HG03558 (cell line): Measurements from ENCODE around the gene OAF.

ENCODE experiments used
- ATAC-seq: cut with Tn5 transposase; IDR thresholded peaks from one replicate; pipeline ENCODE4 v1.9.1; 2021; ENCODE audit warnings: moderate number of reproducible peaks; ENCODE audit not compliant: unreplicated experiment; ENCODE audit errors: extremely low read depth

Gene OAF

DNA sequence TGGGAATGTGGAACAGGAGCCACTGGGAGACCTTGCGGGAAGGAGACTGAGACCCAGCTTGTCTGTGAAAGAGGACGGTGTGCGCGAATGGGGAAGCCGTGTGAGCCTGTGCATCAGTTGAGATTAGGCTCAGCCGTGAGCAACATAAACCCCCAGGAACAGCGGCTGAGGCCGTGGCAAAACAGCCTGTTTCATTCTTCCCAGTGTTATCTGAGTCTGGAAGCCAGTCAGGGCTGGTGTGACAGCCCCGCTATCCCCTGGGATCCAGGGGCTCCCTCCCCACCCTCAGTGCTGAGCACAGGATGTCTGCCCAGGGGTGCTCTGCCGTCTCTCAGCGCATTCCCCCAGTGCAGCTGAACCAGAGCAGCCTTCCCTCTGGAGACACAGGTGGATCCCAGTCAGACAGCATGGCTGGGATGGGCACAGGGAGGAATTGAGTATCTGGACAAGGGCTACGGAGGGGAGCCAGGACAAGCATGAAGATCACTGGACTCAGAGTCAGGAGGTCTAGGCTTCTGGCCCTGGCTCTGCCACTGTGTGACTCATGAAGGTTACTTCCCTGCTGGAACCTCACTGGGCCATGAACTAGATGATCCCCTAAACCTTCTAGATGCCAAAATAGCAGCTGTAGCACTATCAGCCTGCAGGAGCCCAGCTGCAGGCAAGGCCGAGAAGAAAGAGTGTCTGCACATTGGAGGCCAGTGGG lies 8.6 kb downstream of the OAF start:
- no peak for ATAC-seq

- no peak for ATAC-seq
These were observed 9.3 kb downstream of the OAF start for GRCh38 chr11:120219938-120220746.

DNA sequence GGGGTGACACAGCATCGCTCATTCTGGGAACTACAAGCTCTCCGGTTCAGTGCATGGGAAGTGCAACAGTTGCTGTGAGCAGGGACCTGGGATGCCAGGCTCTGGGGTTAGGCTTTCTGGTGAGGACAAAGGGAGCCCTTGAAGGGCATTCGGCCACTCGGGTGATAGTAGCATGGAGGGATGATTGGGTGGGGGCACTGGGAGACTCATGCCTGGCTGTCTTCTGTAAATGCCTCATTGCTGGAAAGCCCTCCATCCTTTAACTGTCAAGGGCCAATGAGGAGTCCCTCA lies 9.9 kb downstream of the OAF start:
- ATAC-seq = no peak

DNA sequence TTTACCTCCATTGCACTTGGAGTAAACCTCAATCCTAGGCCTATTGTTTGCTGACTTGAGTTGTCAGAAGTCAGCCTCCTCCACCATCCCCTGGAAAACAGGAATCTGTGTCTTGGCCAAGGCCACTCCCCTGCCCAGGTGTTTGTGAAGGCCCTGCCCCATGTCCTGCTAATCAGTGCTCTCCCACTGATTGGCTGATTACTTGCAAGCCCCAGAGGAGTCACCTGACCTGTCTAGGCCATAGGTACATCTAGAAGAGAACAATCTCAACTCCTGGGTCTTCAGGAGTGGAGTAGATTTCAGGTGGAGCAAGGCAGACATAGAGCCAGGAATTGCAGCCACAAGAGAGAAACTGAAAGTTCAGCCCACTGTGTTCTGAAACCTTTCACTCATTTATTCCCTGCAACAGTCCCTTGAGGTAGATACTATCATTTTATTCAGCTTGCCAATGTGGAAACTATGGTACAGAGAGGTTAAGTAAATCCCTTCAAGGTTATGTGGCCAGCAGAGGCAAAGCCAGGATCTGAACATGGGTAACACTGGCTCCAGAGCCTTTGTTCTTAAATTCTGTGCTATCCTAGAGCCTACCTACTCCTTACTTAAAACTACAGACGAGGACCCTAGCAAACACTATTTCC lies 10.4 kb downstream of the OAF start:
- ATAC-seq = no peak

- ATAC-seq = no peak
These were observed 12.1 kb downstream of the OAF start for GRCh38 chr11:120222916-120223315.

GRCh38 chr11:120223793-120224192 lies 13.0 kb downstream of the OAF start:
- no peak for ATAC-seq

- ATAC-seq = no peak
These were observed 13.5 kb downstream of the OAF start for GRCh38 chr11:120224361-120224760.

GRCh38 chr11:120224972-120225909 lies 14.4 kb downstream of the OAF start:
- no peak for ATAC-seq

GRCh38 chr11:120226242-120226641 lies 15.4 kb downstream of the OAF start:
- no peak for ATAC-seq

- ATAC-seq = no peak
These were observed 15.9 kb downstream of the OAF start for GRCh38 chr11:120226714-120227113.

GRCh38 chr11:120227228-120227852 lies 16.5 kb downstream of the OAF start:
- ATAC-seq = no peak

DNA sequence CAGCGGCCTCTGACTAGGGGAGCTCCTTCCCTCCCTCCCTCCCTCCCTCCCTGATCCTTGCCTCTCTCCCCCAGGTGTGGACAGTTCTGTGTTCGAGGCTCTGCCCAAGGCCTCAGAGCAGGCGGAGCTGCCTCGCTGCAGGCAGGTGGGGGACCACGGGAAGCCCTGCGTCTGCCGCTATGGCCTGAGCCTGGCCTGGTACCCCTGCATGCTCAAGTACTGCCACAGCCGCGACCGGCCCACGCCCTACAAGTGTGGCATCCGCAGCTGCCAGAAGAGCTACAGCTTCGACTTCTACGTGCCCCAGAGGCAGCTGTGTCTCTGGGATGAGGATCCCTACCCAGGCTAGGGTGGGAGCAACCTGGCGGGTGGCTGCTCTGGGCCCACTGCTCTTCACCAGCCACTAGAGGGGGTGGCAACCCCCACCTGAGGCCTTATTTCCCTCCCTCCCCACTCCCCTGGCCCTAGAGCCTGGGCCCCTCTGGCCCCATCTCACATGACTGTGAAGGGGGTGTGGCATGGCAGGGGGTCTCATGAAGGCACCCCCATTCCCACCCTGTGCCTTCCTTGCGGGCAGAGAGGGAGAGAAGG lies 18.1 kb downstream of the OAF start:
- ATAC-seq = no peak

GRCh38 chr11:120229451-120230424 lies 18.9 kb downstream of the OAF start:
- ATAC-seq = no peak

DNA sequence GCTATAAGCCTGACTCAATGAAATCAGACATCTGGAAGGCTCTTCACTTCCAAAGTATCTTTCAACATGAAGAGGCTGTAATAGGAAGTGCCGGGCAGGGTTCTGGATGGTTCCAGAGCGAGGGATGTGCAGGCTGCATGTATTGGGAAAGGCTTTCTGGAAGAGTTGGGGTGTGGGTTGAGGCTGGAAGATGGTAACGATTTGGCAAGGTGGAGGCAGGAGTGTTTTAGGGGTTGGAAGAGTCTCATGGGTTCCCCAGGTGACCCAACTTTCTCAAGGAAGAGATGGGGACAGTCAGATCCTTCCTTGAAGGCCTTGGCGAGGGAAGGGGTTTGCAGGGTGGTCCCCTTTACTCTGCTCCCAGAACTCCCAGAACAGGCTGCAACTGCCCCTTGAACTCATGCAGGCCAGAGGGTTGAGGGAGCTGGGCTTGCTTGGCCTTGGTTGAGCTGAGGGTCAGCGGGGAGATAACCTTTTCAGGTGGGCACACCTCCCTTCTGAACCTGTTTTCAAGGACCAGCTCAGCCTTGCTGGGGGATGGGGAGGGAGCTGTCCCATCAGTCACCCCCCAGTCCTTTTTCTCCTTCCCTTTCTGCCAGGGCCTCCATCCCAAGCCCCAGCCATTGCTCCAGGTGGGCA lies 19.7 kb downstream of the OAF start:
- no peak for ATAC-seq

GRCh38 chr11:120231963-120232362 lies 21.1 kb downstream of the OAF start:
- ATAC-seq = no peak

- ATAC-seq = no peak
These were observed 22.5 kb downstream of the OAF start for GRCh38 chr11:120233207-120233803.

DNA sequence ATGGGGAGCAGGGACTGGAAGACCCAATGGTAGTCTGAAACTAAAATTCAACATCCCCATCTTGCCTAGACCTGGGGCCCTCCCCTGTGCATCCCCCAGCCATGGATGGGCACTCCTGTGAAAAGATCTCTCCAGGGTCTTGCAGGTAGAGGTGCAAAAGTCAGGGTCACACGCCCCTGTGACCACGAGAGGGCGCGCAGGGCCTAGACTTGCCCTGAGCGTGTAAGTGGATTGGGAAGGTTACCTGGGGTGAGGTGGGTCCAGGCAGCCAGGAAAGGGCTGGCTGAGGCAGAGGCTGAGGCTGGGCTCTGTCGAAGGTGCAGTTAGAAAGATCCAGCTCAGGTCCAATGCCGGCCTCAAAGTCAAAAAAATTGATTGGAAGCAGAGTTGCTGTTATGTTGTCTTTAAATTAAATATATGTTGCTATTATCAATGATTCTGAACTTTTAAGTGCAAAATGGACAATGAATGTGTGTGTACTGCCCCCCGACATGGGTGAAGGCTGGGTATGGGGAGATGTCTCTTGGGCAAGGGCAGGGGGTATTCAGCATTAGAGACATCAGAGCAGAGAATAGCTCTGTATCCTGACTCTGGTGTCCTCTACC lies 24.3 kb downstream of the OAF start:
- no peak for ATAC-seq
